Liver (tissue), 9 donors: ENCODE data around the gene ANAPC4. TPM values are rescaled to one million over a fixed set of nuclear protein-coding genes. Genes with fewer than 3 reads are reported as not detected.

Experiments
- DNase-seq: peaks from one replicate; pipeline ENCODE4 v3.0.0-alpha.2; 2017; ENCODE audit warnings: low spot score
- H3K27ac ChIP-seq, 2 donors: one replicate each; pipeline ENCODE4 v1.7.0; 2013; ENCODE audit warnings: inconsistent platforms in 2 of 2, low read length in 2 of 2, control low read depth in 1 of 2, low read depth in 1 of 2, mild to moderate bottlenecking in 1 of 2
- H3K27me3 ChIP-seq, 4 donors: one replicate each; pipeline versions ENCODE4 v1.6.1 to v1.7.0; 2013; ENCODE audit warnings: low read length in 3 of 4, inconsistent platforms in 1 of 4, mild to moderate bottlenecking in 1 of 4, moderate library complexity in 1 of 4; ENCODE audit not compliant: control insufficient read depth in 4 of 4, insufficient read depth in 4 of 4
- H3K36me3 ChIP-seq, 4 donors: one replicate each; pipeline versions ENCODE4 v1.6.1 to v1.7.0; 2013; ENCODE audit warnings: low read length in 3 of 4, mild to moderate bottlenecking in 3 of 4, low read depth in 1 of 4, moderate library complexity in 1 of 4; ENCODE audit not compliant: control insufficient read depth in 4 of 4, insufficient read depth in 3 of 4
- H3K4me1 ChIP-seq, 4 donors: one replicate each; pipeline versions ENCODE4 v1.6.1 to v1.7.0; 2013; ENCODE audit warnings: low read length in 3 of 4, mild to moderate bottlenecking in 3 of 4, moderate library complexity in 1 of 4; ENCODE audit not compliant: control insufficient read depth in 4 of 4, insufficient read depth in 4 of 4
- H3K4me3 ChIP-seq, 3 donors: one replicate each; pipeline versions ENCODE4 v1.6.1 to v1.7.0; 2013; ENCODE audit warnings: low read length in 3 of 3, control low read depth in 1 of 3, low read depth in 1 of 3, mild to moderate bottlenecking in 1 of 3
- H3K9ac ChIP-seq, 2 donors: one replicate each; pipeline ENCODE4 v1.7.0; 2013; ENCODE audit warnings: low read length in 2 of 2, mild to moderate bottlenecking in 2 of 2, moderate library complexity in 2 of 2, control low read depth in 1 of 2, low read depth in 1 of 2
- H3K9me3 ChIP-seq, 4 donors: one replicate each; pipeline versions ENCODE4 v1.6.1 to v1.7.0; 2013; ENCODE audit warnings: low read length in 3 of 4; ENCODE audit not compliant: control insufficient read depth in 4 of 4
- ATF3 ChIP-seq: IDR thresholded peaks from 2 replicates; pipeline ENCODE4 v1.6.1; 2016; ENCODE audit warnings: antibody characterized with exemption
- CTCF ChIP-seq: fragments of 150-350 bp; IDR thresholded peaks from 2 replicates; pipeline ENCODE4 v1.5.1; 2017; ENCODE audit warnings: improper control_type of control experiment, low read depth, low read length; ENCODE audit not compliant: missing input control
- FOXA1 ChIP-seq: IDR thresholded peaks from 2 replicates; pipeline ENCODE4 v1.6.1; 2016; ENCODE audit warnings: antibody characterized with exemption
- FOXA2 ChIP-seq: IDR thresholded peaks from 2 replicates; pipeline ENCODE4 v1.6.1; 2016; ENCODE audit warnings: antibody characterized with exemption
- GABPA ChIP-seq, 2 donors: IDR thresholded peaks in 1 of 2; conservative IDR thresholded peaks in 1 of 2; 2 replicates each; pipeline ENCODE4 v1.6.1; 2016; ENCODE audit warnings: antibody characterized with exemption in 2 of 2, mild to moderate bottlenecking in 1 of 2, moderate library complexity in 1 of 2
- HNF4A ChIP-seq, 2 donors: conservative IDR thresholded peaks; 2 replicates each; pipeline ENCODE4 v1.6.1; 2016; ENCODE audit warnings: antibody characterized with exemption in 2 of 2, mild to moderate bottlenecking in 2 of 2
- HNF4G ChIP-seq: IDR thresholded peaks from 2 replicates; pipeline ENCODE4 v1.6.1; 2016; ENCODE audit warnings: antibody characterized with exemption
- MAX ChIP-seq: IDR thresholded peaks from 2 replicates; pipeline ENCODE4 v1.6.1; 2016; ENCODE audit warnings: antibody characterized with exemption
- NR2F2 ChIP-seq: IDR thresholded peaks from 2 replicates; pipeline ENCODE4 v1.6.1; 2016; ENCODE audit warnings: antibody characterized with exemption
- RAD21 ChIP-seq, 2 donors: IDR thresholded peaks; 2 replicates each; pipeline ENCODE4 v1.6.1; 2016; ENCODE audit warnings: antibody characterized with exemption in 2 of 2, mild to moderate bottlenecking in 2 of 2
- RXRA ChIP-seq, 2 donors: IDR thresholded peaks; 2 replicates each; pipeline ENCODE4 v1.6.1; 2017 to 2018; ENCODE audit warnings: antibody characterized with exemption in 2 of 2, mild to moderate bottlenecking in 1 of 2
- TAF1 ChIP-seq: conservative IDR thresholded peaks from 2 replicates; pipeline ENCODE4 v1.6.1; 2016; ENCODE audit warnings: antibody characterized with exemption, mild to moderate bottlenecking
- WGBS: extraction: QIAGEN DNeasy Blood & Tissue Kit; methylation state at CpG from one replicate; pipeline ENCODE4 v1.1.7; 2013; 5-methylcytosine and 5-hydroxymethylcytosine counted together
- polyA plus RNA-seq, 2 donors: library from polyadenylated mRNA; stranded (reverse) in 1 of 2; unstranded in 1 of 2; fragments of 200-250 nt in 1 of 2; fragments of >200 nt in 1 of 2; fragmentation: Nextera tagmentation in 1 of 2; extraction: Ambion mirVana in 1 of 2; gene quantifications; one replicate each; pipeline versions ENCODE4 v1.2.1 to v1.2.3, GENCODE V29; 2013 to 2015
- total RNA-seq, 2 donors: library from RNA; depleted of rRNA; stranded (reverse); fragments of >200 nt; gene quantifications; one replicate each; pipeline ENCODE4 v1.2.3, GENCODE V29; 2014
- donor health status: healthy.
- donor health status: healthy.
- donor health status: healthy.
- donor health status: healthy.
- donor health status: healthy.

The ANAPC4 gene
- total and polyA plus RNA-seq, 4 donors, result 5.7 to 17.3 (median 11.0) TPM

- H3K9me3 ChIP-seq, result no peaks in the 10 kb centered on the region
- 91% methylated on average over 4 of the region's 4 CpGs for WGBS
Measured at GRCh38 chr4:25351777-25352416, 25.2 kb upstream of the ANAPC4 start.

GRCh38 chr4:25356068-25356467 is 21.0 kb upstream of the ANAPC4 start:
- no peak overlapping the region for H3K4me3 ChIP-seq
- WGBS, result 98% methylated on average over 2 of the region's 2 CpGs

More at GRCh38 chr4:25351777-25352416, 25.2 kb upstream of the ANAPC4 start:
- Histone ChIP-seq H3K4me3 (no peak overlapping the region), H3K9ac (no peak overlapping the region), H3K4me1 (no peaks in the 10 kb centered on the region), H3K27me3 (no peaks in the 10 kb centered on the region), H3K36me3 (peaks cover 0 to 6% (median 4%) of the 10 kb centered on the region in 4 donors), H3K27ac (no peak overlapping the region)
- no peak for TF ChIP-seq FOXA2
- TF ChIP-seq TAF1, result no peak
- no peak for TF ChIP-seq NR2F2
- TF ChIP-seq HNF4G, result no peak
- no peak for TF ChIP-seq MAX
- no peak for TF ChIP-seq RXRA (IDR thresholded peaks at IDR 0.05)
- no peak for TF ChIP-seq ATF3
- no peak for DNase-seq

More at GRCh38 chr4:25356068-25356467, 21.0 kb upstream of the ANAPC4 start:
- Histone ChIP-seq H3K4me1 (no peaks in the 10 kb centered on the region), H3K9me3 (no peaks in the 10 kb centered on the region), H3K27me3 (no peaks in the 10 kb centered on the region), H3K9ac (no peak overlapping the region), H3K27ac (no peak overlapping the region), H3K36me3 (peaks cover 0 to 4% (median 1%) of the 10 kb centered on the region in 4 donors)
- no peak for DNase-seq
- TF ChIP-seq TAF1 (no peak), RAD21 (IDR thresholded peaks at IDR 0.05) (no peak), HNF4A (conservative IDR thresholded peaks at IDR 0.05) (no peak), FOXA1 (no peak), NR2F2 (no peak), RXRA (IDR thresholded peaks at IDR 0.05) (no peak), GABPA (IDR thresholded peaks at IDR 0.05 in 1 of 2, conservative IDR thresholded peaks at IDR 0.05 in 1 of 2) (no peak), CTCF (no peak), ATF3 (no peak)
